ENCODE measurements around the gene KLC3. TPM values are rescaled to one million over a fixed set of nuclear protein-coding genes. Genes with fewer than 3 reads are reported as not detected.
A peak's percentile ranks its signal among the peaks of the same experiment; 100 is the strongest.

Gene KLC3
- 0.29 and 0.72 TPM in 2 replicates for total RNA-seq

DNA sequence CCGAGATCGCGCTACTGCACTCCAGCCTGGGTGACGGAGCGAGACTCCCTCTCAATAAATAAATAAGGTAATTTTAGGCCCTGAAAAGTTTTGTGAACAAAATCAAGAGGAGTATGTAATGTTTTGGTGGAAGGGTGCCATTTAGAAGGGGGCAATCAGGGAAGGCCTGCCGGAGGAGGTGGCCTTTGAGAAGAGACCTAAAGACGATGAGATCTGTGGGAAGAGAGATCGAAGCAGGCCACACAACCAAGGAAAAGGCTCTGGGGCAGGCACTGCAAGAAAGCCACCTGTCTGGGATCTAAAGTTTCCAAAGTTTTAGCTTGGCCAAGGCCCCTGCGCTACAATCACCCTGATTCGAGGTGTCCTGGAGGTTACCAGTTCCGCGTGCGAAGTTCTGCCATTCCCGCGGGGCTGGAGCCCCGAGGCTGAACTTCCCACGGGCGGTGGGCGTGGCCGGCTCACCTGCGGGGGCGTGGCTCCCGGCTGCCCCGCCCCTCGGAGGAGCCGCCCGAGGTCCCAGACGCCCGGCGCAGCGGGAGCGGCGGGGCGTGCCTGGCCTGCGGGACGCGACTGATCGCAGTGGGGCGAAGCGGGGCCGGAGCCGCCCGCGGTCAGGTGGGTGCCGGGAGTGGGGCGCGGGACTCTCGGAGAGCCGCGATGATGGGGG is at the start of gene KLC3:
KLC3 (plus strand) TSS at position 519 of the 667 bp plus-strand sequence. CDS start 4,792 bp downstream, outside the sequence.
- H3K9me3 ChIP-seq (ENCODE audit: low read depth, low read length): no peaks in the 10 kb centered on the region
- no peaks in the 10 kb centered on the region for H4K20me1 ChIP-seq (ENCODE audit: insufficient read depth, low read length)
- H3K27me3 ChIP-seq (ENCODE audit: insufficient read depth, low read length): peaks cover 15% of the 10 kb centered on the region
- H3K4me1 ChIP-seq (ENCODE audit: insufficient read depth, low read length): peaks cover 5% of the 10 kb centered on the region
- TF ChIP-seq, protein P1, sequence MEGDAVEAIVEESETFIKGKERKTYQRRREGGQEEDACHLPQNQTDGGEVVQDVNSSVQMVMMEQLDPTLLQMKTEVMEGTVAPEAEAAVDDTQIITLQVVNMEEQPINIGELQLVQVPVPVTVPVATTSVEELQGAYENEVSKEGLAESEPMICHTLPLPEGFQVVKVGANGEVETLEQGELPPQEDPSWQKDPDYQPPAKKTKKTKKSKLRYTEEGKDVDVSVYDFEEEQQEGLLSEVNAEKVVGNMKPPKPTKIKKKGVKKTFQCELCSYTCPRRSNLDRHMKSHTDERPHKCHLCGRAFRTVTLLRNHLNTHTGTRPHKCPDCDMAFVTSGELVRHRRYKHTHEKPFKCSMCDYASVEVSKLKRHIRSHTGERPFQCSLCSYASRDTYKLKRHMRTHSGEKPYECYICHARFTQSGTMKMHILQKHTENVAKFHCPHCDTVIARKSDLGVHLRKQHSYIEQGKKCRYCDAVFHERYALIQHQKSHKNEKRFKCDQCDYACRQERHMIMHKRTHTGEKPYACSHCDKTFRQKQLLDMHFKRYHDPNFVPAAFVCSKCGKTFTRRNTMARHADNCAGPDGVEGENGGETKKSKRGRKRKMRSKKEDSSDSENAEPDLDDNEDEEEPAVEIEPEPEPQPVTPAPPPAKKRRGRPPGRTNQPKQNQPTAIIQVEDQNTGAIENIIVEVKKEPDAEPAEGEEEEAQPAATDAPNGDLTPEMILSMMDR (IDR thresholded peaks at IDR 0.05; ENCODE audit: extremely low read depth, low read depth, low read length): no peak
- peak within 1 kb of the TSS; percentile 42 for H3K4me3 ChIP-seq (ENCODE audit: insufficient read depth, low read length)
- peak within 1 kb of the TSS; percentile 30 for H3K4me2 ChIP-seq (ENCODE audit: insufficient read depth, low read length)
- no peaks in the 10 kb centered on the region for H3K79me2 ChIP-seq (ENCODE audit: insufficient read depth, low read length)
- no peak within 1 kb of the TSS for H2AFZ ChIP-seq (ENCODE audit: low read length)
- peak; percentile 83 for DNase-seq (ENCODE audit: insufficient read length, low spot score, missing footprints)
- H3K36me3 ChIP-seq (ENCODE audit: insufficient read depth, low read length): no peaks in the 10 kb centered on the region
- no peak within 1 kb of the TSS for H3K27ac ChIP-seq (ENCODE audit: low read depth, low read length)

DNA sequence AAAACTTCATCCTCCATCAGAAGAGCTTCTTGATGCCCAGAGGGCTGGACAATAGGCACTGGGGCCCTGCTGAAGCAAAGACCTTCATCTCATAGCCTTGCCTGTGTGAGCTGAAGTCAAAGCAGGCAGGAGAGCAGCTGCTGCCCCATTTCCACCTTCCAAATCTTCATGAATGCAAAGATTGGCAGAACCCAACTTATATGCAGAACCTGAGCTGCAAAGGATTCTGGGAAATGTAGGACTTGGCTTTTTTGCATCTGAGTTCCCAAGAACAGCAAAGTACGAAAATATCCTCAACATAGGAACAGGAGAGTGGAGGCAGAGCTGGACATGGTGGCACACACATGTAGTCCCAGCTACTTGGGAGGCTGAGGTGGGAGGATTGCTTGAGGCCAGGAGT is 48.7 kb upstream of the KLC3 start:
- no peak for DNase-seq (ENCODE audit: insufficient read length, low spot score, missing footprints)
- TF ChIP-seq, protein P1 (IDR thresholded peaks at IDR 0.05; ENCODE audit: extremely low read depth, low read depth, low read length): no peak
- no peaks in the 10 kb centered on the region for H3K79me2 ChIP-seq (ENCODE audit: insufficient read depth, low read length)
- H4K20me1 ChIP-seq (ENCODE audit: insufficient read depth, low read length): no peaks in the 10 kb centered on the region
- no peaks in the 10 kb centered on the region for H3K27me3 ChIP-seq (ENCODE audit: insufficient read depth, low read length)
- H3K4me3 ChIP-seq (ENCODE audit: insufficient read depth, low read length): no peak overlapping the region
- no peak overlapping the region for H3K27ac ChIP-seq (ENCODE audit: low read depth, low read length)
- H3K36me3 ChIP-seq (ENCODE audit: insufficient read depth, low read length): peaks cover 35% of the 10 kb centered on the region
- no peak overlapping the region for H3K4me2 ChIP-seq (ENCODE audit: insufficient read depth, low read length)
- no peaks in the 10 kb centered on the region for H3K4me1 ChIP-seq (ENCODE audit: insufficient read depth, low read length)
- no peaks in the 10 kb centered on the region for H3K9me3 ChIP-seq (ENCODE audit: low read depth, low read length)
- no peak overlapping the region for H2AFZ ChIP-seq (ENCODE audit: low read length)

DNA sequence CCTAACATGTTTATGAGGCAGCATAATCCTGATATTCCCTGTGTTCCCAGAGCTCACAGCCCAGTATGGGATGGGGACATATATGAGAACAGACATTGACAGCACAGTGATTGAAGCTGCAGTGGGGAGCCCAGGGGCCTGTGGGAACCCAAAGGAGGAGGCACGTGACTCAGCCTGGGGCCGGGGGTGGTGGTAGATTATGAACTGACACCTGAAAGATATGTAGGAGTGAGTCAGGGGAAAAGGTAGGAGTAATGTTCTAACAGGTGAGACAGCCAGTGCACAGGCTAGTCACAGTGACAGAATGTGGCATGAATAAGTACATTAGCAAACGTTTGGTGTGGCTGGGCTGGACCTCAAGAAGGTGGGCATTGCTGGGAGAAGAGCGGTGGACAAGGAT is 46.9 kb upstream of the KLC3 start:
- TF ChIP-seq, protein P1 (IDR thresholded peaks at IDR 0.05; ENCODE audit: extremely low read depth, low read depth, low read length): no peak
- Histone ChIP-seq H3K9me3 (ENCODE audit: low read depth, low read length) (no peaks in the 10 kb centered on the region), H3K4me2 (ENCODE audit: insufficient read depth, low read length) (no peak overlapping the region), H3K4me3 (ENCODE audit: insufficient read depth, low read length) (no peak overlapping the region), H3K27me3 (ENCODE audit: insufficient read depth, low read length) (no peaks in the 10 kb centered on the region), H3K36me3 (ENCODE audit: insufficient read depth, low read length) (peaks cover 29% of the 10 kb centered on the region), H3K79me2 (ENCODE audit: insufficient read depth, low read length) (no peaks in the 10 kb centered on the region), H4K20me1 (ENCODE audit: insufficient read depth, low read length) (no peaks in the 10 kb centered on the region), H2AFZ (ENCODE audit: low read length) (no peak overlapping the region), H3K27ac (ENCODE audit: low read depth, low read length) (no peak overlapping the region), H3K4me1 (ENCODE audit: insufficient read depth, low read length) (no peaks in the 10 kb centered on the region)
- DNase-seq (ENCODE audit: insufficient read length, low spot score, missing footprints): no peak

DNA sequence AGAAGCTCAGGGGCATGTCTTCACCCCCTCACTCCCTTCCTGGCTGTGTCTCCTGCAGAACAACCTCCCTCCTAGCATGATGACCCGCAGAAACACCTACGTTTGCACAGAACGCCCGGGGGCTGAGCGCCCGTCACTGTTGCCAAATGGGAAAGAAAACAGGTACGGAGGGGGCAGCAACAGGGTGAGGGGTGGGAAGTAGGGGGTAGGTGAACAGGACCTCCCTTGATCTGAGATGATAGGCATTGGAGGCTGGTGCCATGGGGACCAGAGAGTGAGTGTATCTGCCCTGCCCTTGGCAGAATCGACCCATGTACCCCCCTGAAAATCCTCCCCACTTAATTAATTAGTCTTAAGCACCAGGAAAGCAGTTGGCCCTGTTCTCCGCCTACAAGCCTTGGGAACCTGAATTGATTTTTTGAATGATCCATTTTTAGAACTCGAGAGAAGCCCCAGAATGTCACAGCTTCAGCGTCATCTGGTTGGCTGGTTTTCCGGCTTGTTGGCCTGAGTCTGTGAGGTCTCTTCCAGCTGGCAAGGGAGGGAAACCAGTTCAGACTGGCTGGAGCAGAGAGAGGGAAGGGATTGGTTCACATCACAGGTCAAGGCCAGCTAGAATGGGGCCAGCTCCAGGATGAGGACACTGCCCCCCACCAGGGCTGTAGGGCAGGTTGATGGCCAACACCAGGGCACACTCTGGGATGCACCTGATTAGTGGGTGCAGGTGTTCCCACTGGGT is 46.1 kb upstream of the KLC3 start:
- Histone ChIP-seq H2AFZ (ENCODE audit: low read length) (no peak overlapping the region), H3K27me3 (ENCODE audit: insufficient read depth, low read length) (no peaks in the 10 kb centered on the region), H3K4me3 (ENCODE audit: insufficient read depth, low read length) (no peak overlapping the region), H3K4me1 (ENCODE audit: insufficient read depth, low read length) (no peaks in the 10 kb centered on the region), H3K4me2 (ENCODE audit: insufficient read depth, low read length) (no peak overlapping the region), H3K27ac (ENCODE audit: low read depth, low read length) (no peak overlapping the region), H3K79me2 (ENCODE audit: insufficient read depth, low read length) (no peaks in the 10 kb centered on the region), H3K9me3 (ENCODE audit: low read depth, low read length) (no peaks in the 10 kb centered on the region), H4K20me1 (ENCODE audit: insufficient read depth, low read length) (no peaks in the 10 kb centered on the region), H3K36me3 (ENCODE audit: insufficient read depth, low read length) (peaks cover 29% of the 10 kb centered on the region)
- TF ChIP-seq, protein P1 (IDR thresholded peaks at IDR 0.05; ENCODE audit: extremely low read depth, low read depth, low read length): no peak
- peak; percentile 64 for DNase-seq (ENCODE audit: insufficient read length, low spot score, missing footprints)
